Prostate gland (tissue), 2 donors: Measurements from ENCODE around the gene CYB5A.

Experiments used
- CTCF ChIP-seq, 4 experiments: fragments of 200-600 bp in 2 of 4; fragments of 450-650 bp in 2 of 4; sonication (generic) in 2 of 4; IDR thresholded peaks; 1 replicate in 3 of 4; 2 replicates in 1 of 4; pipeline ENCODE4 v1.5.1; 2016 to 2019; ENCODE audit warnings: antibody characterized with exemption in 4 of 4, mild to moderate bottlenecking in 2 of 4, moderate library complexity in 2 of 4
- POLR2A ChIP-seq: fragments of 450-650 bp; IDR thresholded peaks from one replicate; pipeline ENCODE4 v1.6.1; 2016; ENCODE audit warnings: antibody characterized with exemption, mild to moderate bottlenecking

DNA sequence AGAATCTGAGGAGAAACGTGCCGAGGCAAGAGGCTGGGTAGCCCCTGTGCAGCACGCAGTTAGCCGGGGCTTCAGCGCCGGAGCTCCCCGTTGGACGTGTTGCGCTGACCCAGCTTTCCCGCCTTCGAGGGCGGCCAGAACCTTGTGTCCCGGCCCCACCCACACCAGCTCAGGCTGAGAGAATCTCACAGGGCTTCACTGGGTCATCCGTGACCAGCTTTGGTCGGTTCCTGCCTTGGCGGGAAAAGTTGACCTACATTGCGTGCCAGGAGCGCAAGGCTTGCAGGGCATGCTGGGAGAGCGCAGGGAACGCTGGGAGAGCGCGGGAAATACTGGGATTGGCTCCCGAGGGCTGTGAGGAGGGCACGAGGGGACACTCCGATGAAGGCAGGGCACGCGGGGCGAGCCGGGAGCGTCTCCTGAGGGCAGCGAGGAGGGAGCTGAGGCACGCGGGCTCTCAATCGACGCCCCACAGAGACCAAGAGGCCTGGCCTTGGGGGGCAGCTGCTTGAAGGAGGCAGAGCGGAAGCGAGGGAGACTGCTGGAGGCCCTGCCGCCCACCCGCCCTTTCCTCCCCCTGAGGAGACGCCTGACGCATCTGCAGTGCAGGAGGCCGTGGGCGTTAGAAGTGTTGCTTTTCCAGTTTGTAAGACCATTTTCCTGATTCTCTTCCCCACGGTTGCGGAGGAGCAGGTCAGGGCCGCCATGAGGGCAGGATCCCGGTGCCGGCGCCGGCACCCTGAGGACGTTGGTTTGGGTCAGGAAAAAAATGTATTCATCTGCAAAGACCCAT, 23.9 kb upstream of the CYB5A start, which contains the start of gene C18orf63:
- TF ChIP-seq POLR2A (no peak), CTCF (IDR thresholded peaks at IDR 0.05) (no peak)
